GM18867 (cell line): ENCODE measurements around the gene GGT1.
"Not testable (repeated sequence)": the region's sequence is repeated elsewhere in the genome, so short reads cannot be mapped to it uniquely, and the experiment has no call there.

Source experiments
- ATAC-seq: cut with Tn5 transposase; IDR thresholded peaks from one replicate; pipeline ENCODE4 v1.9.1; 2021; ENCODE audit warnings: mild to moderate bottlenecking, moderate library complexity; ENCODE audit not compliant: unreplicated experiment

Gene GGT1

DNA sequence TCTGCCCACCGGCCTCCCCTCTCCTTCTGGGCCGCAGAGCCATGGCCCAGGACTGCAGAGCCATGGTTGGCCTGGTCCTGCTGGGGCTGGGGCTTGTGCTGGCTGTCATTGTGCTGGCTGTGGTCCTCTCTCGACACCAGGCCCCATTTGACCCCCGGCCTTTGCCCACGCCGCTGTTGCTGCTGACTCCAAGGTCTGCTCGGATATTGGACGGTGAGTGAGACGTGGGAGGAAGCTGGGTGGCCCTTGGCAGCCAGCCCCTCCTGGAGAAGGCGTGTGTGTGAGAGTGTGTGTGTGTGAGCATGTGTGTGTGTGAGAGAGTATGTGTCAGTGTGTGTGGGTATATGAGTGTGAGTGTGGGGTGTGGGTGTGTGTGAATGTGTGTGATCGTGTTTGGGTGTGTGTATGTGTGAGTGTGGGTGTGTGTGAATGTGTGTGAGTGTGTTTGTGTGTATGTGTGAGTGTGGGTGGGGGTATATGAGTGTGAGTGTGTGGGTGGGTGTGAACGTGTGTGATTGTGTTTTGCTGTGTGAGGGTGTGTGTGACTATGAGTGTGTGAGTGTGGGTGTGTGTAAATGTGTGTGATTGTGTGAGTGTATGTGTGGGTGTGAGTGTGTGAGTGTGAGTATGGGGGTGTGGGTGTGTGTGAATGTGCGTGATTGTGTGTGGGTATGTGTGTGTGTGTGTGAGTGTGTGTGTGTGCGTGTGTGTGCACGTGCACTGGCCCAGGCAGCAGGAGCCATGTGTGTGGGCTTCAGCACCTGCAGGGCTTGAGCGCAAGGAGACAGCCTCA, 30.4 kb downstream of the GGT1 start:
- ATAC-seq = not testable (repeated sequence)

GRCh38 chr22:24634776-24635389, 31.9 kb downstream of the GGT1 start:
- ATAC-seq = not testable (repeated sequence)

GRCh38 chr22:24636513-24636912, 33.5 kb downstream of the GGT1 start:
- ATAC-seq = not testable (repeated sequence)

- not testable (repeated sequence) for ATAC-seq
Observed at GRCh38 chr22:24642307-24642706, 39.3 kb downstream of the GGT1 start.

GRCh38 chr22:24644409-24644808, 41.4 kb downstream of the GGT1 start:
- ATAC-seq = not testable (repeated sequence)

GRCh38 chr22:24645408-24646399, 42.7 kb downstream of the GGT1 start:
- not testable (repeated sequence) for ATAC-seq

- ATAC-seq = not testable (repeated sequence)
Observed at GRCh38 chr22:24646756-24647155, 43.8 kb downstream of the GGT1 start.

DNA sequence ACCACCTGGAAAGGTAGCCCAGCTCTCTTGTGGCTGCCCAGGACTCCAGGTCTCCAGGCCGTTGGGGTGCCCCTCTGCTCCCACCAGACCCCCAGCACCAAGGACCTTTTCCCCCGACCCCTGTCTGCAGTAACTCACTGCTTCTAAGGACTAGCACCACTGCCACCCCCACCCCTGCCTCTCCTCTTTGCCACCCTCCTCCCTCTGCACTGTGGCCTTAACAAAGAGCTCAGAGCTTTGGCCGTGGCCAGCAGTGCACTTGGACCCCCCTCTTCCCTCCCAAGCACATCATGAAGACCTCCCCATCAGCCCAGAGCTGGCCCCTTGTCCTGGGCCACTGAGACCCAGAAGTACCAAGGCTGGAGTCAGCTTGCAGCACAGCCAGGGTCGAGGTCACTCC, 46.4 kb downstream of the GGT1 start:
- ATAC-seq = not testable (repeated sequence)

GRCh38 chr22:24650884-24651283, 47.9 kb downstream of the GGT1 start:
- ATAC-seq = not testable (repeated sequence)

DNA sequence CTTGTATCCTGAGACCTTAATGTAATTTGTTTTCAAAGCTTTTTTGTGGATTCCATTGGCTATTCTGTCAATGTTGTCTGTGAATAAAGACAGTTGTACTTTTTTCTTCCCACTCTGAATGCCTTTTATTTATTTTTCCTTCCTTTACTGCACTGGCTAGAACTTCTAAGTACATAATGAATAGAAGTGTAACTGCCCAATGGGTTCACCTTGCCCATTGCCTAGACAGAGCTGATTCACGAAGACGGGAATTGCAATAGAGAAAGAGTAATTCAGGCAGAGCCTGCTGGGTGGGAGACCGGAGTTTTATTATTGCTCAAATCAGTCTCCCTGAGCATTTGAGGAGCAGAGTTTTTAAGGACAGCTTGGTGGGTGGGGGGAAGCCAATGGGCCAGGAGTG, 62.4 kb downstream of the GGT1 start:
- not testable (repeated sequence) for ATAC-seq

- not testable (repeated sequence) for ATAC-seq
Observed at GRCh38 chr22:24667904-24668303, 64.9 kb downstream of the GGT1 start.

- not testable (repeated sequence) for ATAC-seq
Observed at GRCh38 chr22:24672532-24672931, 69.5 kb downstream of the GGT1 start.
